ENCODE results near the gene SULT1A3. TPM values are rescaled to one million over a fixed set of nuclear protein-coding genes. Genes with fewer than 3 reads are reported as not detected.
"Not testable (repeated sequence)": the region's sequence is repeated elsewhere in the genome, so short reads cannot be mapped to it uniquely, and the experiment has no call there.

Gene SULT1A3
- total RNA-seq, 1 donor from 2014 or later: 23.1 TPM

GRCh38 chr16:30166202-30166902 is 32.7 kb upstream of the SULT1A3 start:
- ATAC-seq (peak; percentile 71 to 84), DNase-seq (no peak)
- no peaks in the 10 kb centered on the region for H3K36me3 ChIP-seq
- intact Hi-C loops (cut with DNase I): no loop called here
- no peak overlapping the region for H3K4me3 ChIP-seq
- H3K27me3 ChIP-seq (ENCODE audit: low read depth): no peaks in the 10 kb centered on the region
- TF ChIP-seq CTCF (IDR thresholded peaks at IDR 0.05): no peak
- peaks cover 11% of the 10 kb centered on the region for H3K4me1 ChIP-seq
- no peaks in the 10 kb centered on the region for H3K9me3 ChIP-seq
- no peak overlapping the region for H3K27ac ChIP-seq

- H3K4me3 ChIP-seq; H3K9me3 ChIP-seq; intact Hi-C loops (cut with DNase I); H3K27me3 ChIP-seq (ENCODE audit: low read depth); H3K27ac ChIP-seq; H3K36me3 ChIP-seq; ATAC-seq; DNase-seq: not testable (repeated sequence)
- peaks cover 11% of the 10 kb centered on the region for H3K4me1 ChIP-seq
Observed at GRCh38 chr16:30168746-30169145, 30.3 kb upstream of the SULT1A3 start.

- H3K9me3 ChIP-seq; DNase-seq; H3K36me3 ChIP-seq; H3K27me3 ChIP-seq (ENCODE audit: low read depth); H3K4me3 ChIP-seq; ATAC-seq; H3K27ac ChIP-seq; intact Hi-C loops (cut with DNase I): not testable (repeated sequence)
- peaks cover 11% of the 10 kb centered on the region for H3K4me1 ChIP-seq
Observed at GRCh38 chr16:30169416-30169815, 29.6 kb upstream of the SULT1A3 start.

GRCh38 chr16:30170145-30170544 is 28.9 kb upstream of the SULT1A3 start:
- H3K9me3 ChIP-seq; DNase-seq; H3K27ac ChIP-seq; ATAC-seq; H3K36me3 ChIP-seq; H3K4me3 ChIP-seq; intact Hi-C loops (cut with DNase I); H3K27me3 ChIP-seq (ENCODE audit: low read depth): not testable (repeated sequence)
- H3K4me1 ChIP-seq: peaks cover 11% of the 10 kb centered on the region

- intact Hi-C loops (cut with DNase I): no loop called here
- no peak for DNase-seq
- H3K4me3 ChIP-seq: no peak overlapping the region
- no peak overlapping the region for H3K27ac ChIP-seq
- no peak for ATAC-seq
- H3K36me3 ChIP-seq: no peaks in the 10 kb centered on the region
- no peaks in the 10 kb centered on the region for H3K4me1 ChIP-seq
- no peak for TF ChIP-seq CTCF (IDR thresholded peaks at IDR 0.05)
- no peaks in the 10 kb centered on the region for H3K27me3 ChIP-seq (ENCODE audit: low read depth)
- H3K9me3 ChIP-seq: no peaks in the 10 kb centered on the region
Observed at GRCh38 chr16:30173054-30173453, 26.0 kb upstream of the SULT1A3 start.

GRCh38 chr16:30176876-30177275 is 22.2 kb upstream of the SULT1A3 start:
- H3K9me3 ChIP-seq; intact Hi-C loops (cut with DNase I); H3K4me3 ChIP-seq; H3K4me1 ChIP-seq; H3K27me3 ChIP-seq (ENCODE audit: low read depth); ATAC-seq; H3K27ac ChIP-seq; H3K36me3 ChIP-seq: not testable (repeated sequence)
- DNase-seq: peak; percentile 65

GRCh38 chr16:30179195-30179594 is 19.9 kb upstream of the SULT1A3 start:
- DNase-seq (no peak), ATAC-seq (no peak)
- Histone ChIP-seq H3K4me1 (peaks cover 6% of the 10 kb centered on the region), H3K27me3 (ENCODE audit: low read depth) (no peaks in the 10 kb centered on the region), H3K36me3 (no peaks in the 10 kb centered on the region), H3K27ac (no peak overlapping the region), H3K4me3 (no peak overlapping the region), H3K9me3 (no peaks in the 10 kb centered on the region)
- intact Hi-C loops (cut with DNase I): no loop called here
- TF ChIP-seq CTCF (IDR thresholded peaks at IDR 0.05): no peak
